Activated B cell treated with CpG ODN at 0.5 μM for 24 hours (primary cell): ENCODE measurements around the gene GRIK3. TPM values are rescaled to one million over a fixed set of nuclear protein-coding genes. Genes with fewer than 3 reads are reported as not detected.

Experiments used
- ATAC-seq: fragments of 200-7000 bp; cut with Tn5 transposase; one replicate; pipeline ENCODE4 v1.10.0; 2021; ENCODE audit warnings: low read depth, mild to moderate bottlenecking, moderate library complexity
- CTCF ChIA-PET: fragments of 350-600 bp; sonication (Branson Sonifier 250); formaldehyde crosslinking; loops from one replicate; lab custom pipeline; 2021; ENCODE audit warnings: antibody characterized with exemption; lab: Charles Lee
- POLR2A ChIA-PET: fragments of 350-600 bp; sonication (Branson Sonifier 250); formaldehyde crosslinking; loops from one replicate; lab custom pipeline; 2021; ENCODE audit warnings: antibody characterized with exemption; lab: Charles Lee
- DNase-seq: peaks from one replicate; pipeline ENCODE4 v3.0.0; 2022
- H3K27ac Mint-ChIP-seq: one replicate; pipeline ENCODE4 v1.8.0; 2020; ENCODE audit warnings: mixed read lengths
- H3K27me3 Mint-ChIP-seq: one replicate; pipeline ENCODE4 v1.8.0; 2021; ENCODE audit warnings: mixed read lengths
- H3K36me3 Mint-ChIP-seq: one replicate; pipeline ENCODE4 v1.8.0; 2021; ENCODE audit warnings: low read depth, mixed read lengths
- H3K4me1 Mint-ChIP-seq: one replicate; pipeline ENCODE4 v1.8.0; 2021; ENCODE audit warnings: mixed read lengths
- H3K4me3 Mint-ChIP-seq: one replicate; pipeline ENCODE4 v1.8.0; 2020; ENCODE audit warnings: mild to moderate bottlenecking, mixed read lengths
- H3K9me3 Mint-ChIP-seq: one replicate; pipeline ENCODE4 v1.8.0; 2020; ENCODE audit warnings: mixed read lengths
- CTCF ChIP-seq: fragments of 200-600 bp; IDR thresholded peaks from one replicate; pipeline ENCODE4 v1.8.0; 2022; ENCODE audit warnings: antibody characterized with exemption, mild to moderate bottlenecking
- intact Hi-C: fragments of 100-400 bp; cut with micrococcal nuclease; formaldehyde crosslinking; loops from one replicate; pipeline ENCODE4 v1.15.1; 2024
- total RNA-seq: library from RNA; stranded (reverse); gene quantifications from 2 replicates; pipeline ENCODE4 v1.2.3, GENCODE V29; 2022

GRIK3 gene
- total RNA-seq, 1 donor from 2014 or later, result 0.35 TPM

GRCh38 chr1:36961062-36961615 is 73.2 kb downstream of the GRIK3 start:
- DNase-seq (no peak), ATAC-seq (no peak)
- Mint-ChIP-seq H3K27ac (no peak overlapping the region), H3K9me3 (no peaks in the 10 kb centered on the region), H3K4me1 (no peaks in the 10 kb centered on the region), H3K27me3 (peaks cover 3% of the 10 kb centered on the region), H3K4me3 (no peak overlapping the region), H3K36me3 (no peaks in the 10 kb centered on the region)
- ChIA-PET POLR2A (no interaction called here), CTCF (no interaction called here)
- no peak for TF ChIP-seq CTCF
- intact Hi-C loops, result no loop called here

- no peak for TF ChIP-seq CTCF
- CTCF ChIA-PET, result no interaction called here
- peaks cover 9% of the 10 kb centered on the region for H3K27me3 Mint-ChIP-seq
Observed at GRCh38 chr1:36956570-36956969, 77.7 kb downstream of the GRIK3 start.

GRCh38 chr1:36955016-36955415 is 79.3 kb downstream of the GRIK3 start:
- TF ChIP-seq CTCF, result no peak
- Mint-ChIP-seq H3K27ac (no peak overlapping the region), H3K4me1 (peaks cover 2% of the 10 kb centered on the region), H3K27me3 (peaks cover 11% of the 10 kb centered on the region), H3K9me3 (no peaks in the 10 kb centered on the region), H3K36me3 (no peaks in the 10 kb centered on the region), H3K4me3 (no peak overlapping the region)
- ATAC-seq (no peak), DNase-seq (no peak)
- intact Hi-C loops, result no loop called here
- POLR2A ChIA-PET, result no interaction called here
- CTCF ChIA-PET, result no interaction called here

More at GRCh38 chr1:36956570-36956969, 77.7 kb downstream of the GRIK3 start:
- Mint-ChIP-seq H3K27ac (no peak overlapping the region), H3K36me3 (no peaks in the 10 kb centered on the region), H3K9me3 (no peaks in the 10 kb centered on the region), H3K4me1 (no peaks in the 10 kb centered on the region), H3K4me3 (no peak overlapping the region)
- DNase-seq (no peak), ATAC-seq (no peak)
- intact Hi-C loops, result no loop called here
- POLR2A ChIA-PET, result no interaction called here

GRCh38 chr1:36953061-36953460 is 81.3 kb downstream of the GRIK3 start:
- TF ChIP-seq CTCF, result no peak
- Mint-ChIP-seq H3K27ac (no peak overlapping the region), H3K4me1 (peaks cover 2% of the 10 kb centered on the region), H3K27me3 (peaks cover 11% of the 10 kb centered on the region), H3K9me3 (no peaks in the 10 kb centered on the region), H3K4me3 (no peak overlapping the region), H3K36me3 (no peaks in the 10 kb centered on the region)
- ChIA-PET POLR2A (no interaction called here), CTCF (no interaction called here)
- ATAC-seq (no peak), DNase-seq (no peak)
- intact Hi-C loops, result no loop called here

- intact Hi-C loops, result no loop called here
- no peak for TF ChIP-seq CTCF
- no peak overlapping the region for H3K4me3 Mint-ChIP-seq
- ChIA-PET CTCF (no interaction called here), POLR2A (no interaction called here)
- DNase-seq (no peak), ATAC-seq (no peak)
- no peak overlapping the region for H3K27ac Mint-ChIP-seq
- no peaks in the 10 kb centered on the region for H3K36me3 Mint-ChIP-seq
- peaks cover 2% of the 10 kb centered on the region for H3K4me1 Mint-ChIP-seq
- peaks cover 11% of the 10 kb centered on the region for H3K27me3 Mint-ChIP-seq
- H3K9me3 Mint-ChIP-seq, result no peaks in the 10 kb centered on the region
Observed at GRCh38 chr1:36951761-36952160, 82.6 kb downstream of the GRIK3 start.
